Measurements from ENCODE around the gene RANBP1.

The RANBP1 gene

GRCh38 chr22:20123366-20124082 is 7.6 kb downstream of the RANBP1 start:
- no peak for DNase-seq (ENCODE audit: low read depth)

DNA sequence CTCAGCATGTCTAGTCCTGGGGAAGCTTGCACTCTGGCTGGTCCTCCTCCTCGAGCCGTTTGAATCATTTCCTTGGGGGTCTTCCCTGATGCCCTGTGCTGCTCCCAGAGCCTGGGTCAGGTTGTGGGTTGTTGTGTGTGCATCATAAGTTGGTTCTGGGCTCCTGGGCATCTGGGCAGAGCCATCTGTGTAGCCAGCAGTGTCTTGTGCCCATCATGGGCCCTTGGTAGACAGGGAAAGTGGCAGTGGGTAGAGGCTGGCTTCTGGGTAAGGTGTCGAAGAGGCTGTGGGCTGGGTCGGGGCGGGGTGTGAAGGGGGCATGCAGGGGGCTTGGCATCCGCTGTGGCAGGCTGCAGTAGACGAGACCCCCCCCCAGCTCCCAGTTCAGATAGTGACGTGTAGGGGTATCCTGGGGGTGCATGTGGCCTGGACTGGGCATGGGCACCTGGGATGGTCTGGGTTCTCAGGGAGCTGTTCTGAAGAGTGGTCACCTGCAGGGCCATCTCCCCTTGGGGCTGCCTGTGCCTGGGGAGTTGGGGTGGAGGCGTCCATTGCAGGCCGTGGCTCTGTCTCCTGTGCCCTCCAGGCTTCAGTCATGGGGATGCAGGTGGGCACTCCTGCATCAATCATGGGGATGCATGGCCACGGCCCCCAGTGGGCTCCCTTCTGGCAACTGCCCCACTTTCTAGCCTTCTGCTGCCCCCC is 8.3 kb downstream of the RANBP1 start:
- DNase-seq (ENCODE audit: low read depth), result no peak

- no peak for DNase-seq (ENCODE audit: low read depth)
Observed at GRCh38 chr22:20125201-20126174, 9.6 kb downstream of the RANBP1 start.

- no peak for DNase-seq (ENCODE audit: low read depth)
Observed at GRCh38 chr22:20126284-20127029, 10.6 kb downstream of the RANBP1 start.

DNA sequence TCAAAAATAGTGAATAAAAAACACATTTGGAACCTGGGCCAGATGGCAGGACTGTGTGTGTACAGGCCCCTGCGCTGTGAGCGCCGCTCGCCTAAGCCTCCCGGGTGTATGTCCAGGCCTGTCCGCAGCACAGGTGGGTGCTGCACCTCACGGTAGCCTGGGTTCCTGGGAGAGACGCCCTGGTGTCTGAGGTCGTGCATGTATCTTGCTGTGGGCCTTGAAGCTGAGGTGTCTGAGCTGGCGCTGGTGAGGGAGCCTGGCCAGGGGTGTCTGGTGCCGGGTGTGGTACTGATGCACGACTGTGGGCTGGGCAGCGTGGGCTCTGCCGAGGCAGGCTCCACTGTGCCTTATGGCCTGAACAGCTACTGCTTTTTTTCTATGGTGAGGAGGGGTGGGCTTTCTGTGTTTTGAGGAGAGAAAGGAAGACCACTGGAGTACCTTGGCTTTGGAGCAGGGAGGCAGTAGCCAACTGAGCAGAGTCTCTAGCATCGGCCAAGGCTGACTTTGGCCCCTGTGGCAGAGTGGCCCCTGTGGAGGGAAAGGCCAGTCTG is 11.5 kb downstream of the RANBP1 start:
- no peak for DNase-seq (ENCODE audit: low read depth)

DNA sequence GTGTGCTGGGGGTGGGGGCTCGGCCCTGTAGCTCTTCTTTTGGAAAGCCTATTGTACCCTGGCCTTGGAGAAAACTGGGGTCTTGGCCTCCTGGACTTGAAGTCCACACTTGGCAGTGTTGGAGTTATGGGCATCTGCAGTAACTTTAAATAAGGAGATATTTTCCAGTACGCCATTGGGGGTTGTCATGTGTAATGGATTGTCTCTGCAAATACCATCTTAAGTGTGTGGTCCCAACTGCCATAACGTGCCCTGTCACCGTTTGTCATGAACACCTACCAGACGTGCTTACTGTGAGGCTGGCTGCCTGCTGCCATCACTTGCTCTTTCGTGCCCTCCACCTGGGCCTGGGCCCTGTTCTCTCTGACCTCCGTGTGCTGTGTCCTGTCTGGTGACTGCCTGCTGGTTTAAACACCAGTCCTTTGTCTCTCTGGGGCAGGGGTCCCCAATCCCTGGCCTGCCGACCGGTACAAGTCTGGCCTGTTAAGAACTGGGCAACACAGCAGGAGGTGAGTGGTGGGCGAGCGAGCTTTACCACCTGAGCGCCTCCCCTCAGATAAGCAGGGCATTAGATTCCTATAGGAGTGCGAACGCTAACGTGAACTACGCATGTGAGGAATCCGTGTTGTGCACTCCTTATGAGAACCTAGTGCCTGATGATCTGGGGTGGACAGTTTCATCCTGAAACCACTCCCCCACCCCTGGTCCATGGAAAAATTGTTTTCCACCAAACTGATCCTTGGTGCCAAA is 12.1 kb downstream of the RANBP1 start:
- DNase-seq (ENCODE audit: low read depth), result no peak

GRCh38 chr22:20128619-20128901 is 12.7 kb downstream of the RANBP1 start:
- no peak for DNase-seq (ENCODE audit: low read depth)

- DNase-seq (ENCODE audit: low read depth), result no peak
Observed at GRCh38 chr22:20128902-20129746, 13.2 kb downstream of the RANBP1 start.

DNA sequence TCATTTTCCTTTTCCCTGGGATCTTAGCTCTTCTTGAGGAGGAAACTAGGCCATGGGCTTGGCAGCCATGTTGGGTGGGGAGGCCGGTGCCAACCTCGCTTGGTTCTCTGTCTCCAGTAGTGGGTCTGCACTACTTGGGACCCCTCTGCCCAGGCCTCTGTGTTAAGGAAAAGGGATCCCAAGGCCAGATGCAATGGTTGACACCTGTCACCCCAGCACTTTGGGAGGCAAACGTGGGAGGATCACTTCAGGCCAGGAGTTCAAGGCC is 13.8 kb downstream of the RANBP1 start:
- no peak for DNase-seq (ENCODE audit: low read depth)

DNA sequence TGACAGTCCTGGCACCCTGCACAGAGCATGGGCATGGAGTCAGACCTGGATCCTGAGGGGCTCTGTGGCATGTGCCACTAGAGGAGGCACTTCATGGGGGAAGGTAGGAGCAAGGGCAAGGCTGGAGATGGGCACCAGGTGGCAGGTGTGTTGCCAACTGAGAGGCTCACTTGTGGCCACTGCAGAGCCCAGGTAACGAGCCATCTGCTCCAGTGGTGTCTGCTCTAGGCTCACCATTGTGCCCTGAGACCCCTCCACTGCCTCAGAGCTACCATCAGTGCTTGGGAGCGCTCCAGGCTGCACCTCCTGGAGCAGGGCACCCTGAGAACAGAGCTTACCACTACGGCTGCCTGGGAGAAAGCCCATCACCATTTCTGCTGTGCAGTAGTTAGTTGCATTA is 14.4 kb downstream of the RANBP1 start:
- DNase-seq (ENCODE audit: low read depth), result no peak

GRCh38 chr22:20130731-20131596 is 15.1 kb downstream of the RANBP1 start:
- peak; percentile 75 for DNase-seq (ENCODE audit: low read depth)

DNA sequence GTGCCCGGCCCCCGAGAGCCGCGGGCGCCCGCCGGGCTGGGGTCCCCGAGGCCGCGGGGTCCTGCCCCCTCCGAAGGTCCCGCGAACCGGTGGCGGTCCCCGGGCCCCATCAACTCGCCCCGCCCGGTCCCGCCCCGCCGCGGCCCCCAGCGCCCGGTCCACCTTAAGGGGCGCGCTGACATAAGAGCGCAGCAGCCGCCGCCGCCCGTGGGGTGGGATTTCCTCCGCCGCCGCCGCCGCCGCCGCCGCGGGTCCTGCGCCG is 15.6 kb downstream of the RANBP1 start, which contains the start of gene ZDHHC8:
Gene ZDHHC8, plus strand, starts transcription at position 208 of the 262 bp plus-strand sequence. CDS start 144 bp downstream, outside the sequence.
- DNase-seq (ENCODE audit: low read depth), result no peak

DNA sequence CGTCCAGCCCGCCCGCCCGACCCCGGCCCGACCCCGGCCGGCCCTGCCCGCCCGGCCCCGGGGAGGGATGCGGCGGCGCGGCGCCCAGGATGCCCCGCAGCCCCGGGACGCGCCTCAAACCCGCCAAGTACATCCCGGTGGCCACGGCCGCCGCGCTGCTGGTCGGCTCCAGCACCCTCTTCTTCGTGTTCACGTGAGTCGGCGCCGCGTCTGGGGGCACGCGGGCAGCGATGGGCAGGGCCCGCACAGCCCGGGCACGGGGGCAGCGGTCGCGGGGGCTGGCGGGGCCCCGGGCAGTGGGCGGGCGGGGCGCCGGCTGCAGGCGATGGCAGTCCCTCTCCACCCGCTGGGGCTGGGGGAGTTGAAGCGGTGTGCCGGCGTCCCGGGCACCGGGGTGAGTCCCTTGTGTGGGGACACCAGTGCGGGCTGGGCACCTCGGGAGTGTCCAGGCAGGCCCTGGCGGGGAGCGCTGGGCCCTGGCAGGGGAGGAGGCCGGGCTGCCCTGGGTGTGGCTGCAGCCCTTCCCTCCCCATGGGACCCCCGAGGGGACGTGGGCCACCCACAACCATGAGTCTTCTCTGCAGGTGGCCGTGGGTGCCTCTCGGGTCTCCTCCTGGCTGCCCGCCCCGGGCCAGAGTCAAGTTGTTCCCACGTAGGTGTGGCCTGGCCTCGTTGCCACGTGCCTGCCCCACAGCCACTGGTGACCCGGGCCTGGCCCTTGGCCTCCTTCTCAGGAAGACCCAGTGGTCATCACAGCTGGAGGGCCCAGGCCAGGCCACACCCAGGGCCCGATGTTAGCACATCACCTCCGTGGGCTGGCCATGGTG is 16.2 kb downstream of the RANBP1 start:
- DNase-seq (ENCODE audit: low read depth), result no peak

GRCh38 chr22:20132686-20133246 is 16.9 kb downstream of the RANBP1 start:
- no peak for DNase-seq (ENCODE audit: low read depth)

GRCh38 chr22:20133930-20134549 is 18.1 kb downstream of the RANBP1 start:
- no peak for DNase-seq (ENCODE audit: low read depth)

DNA sequence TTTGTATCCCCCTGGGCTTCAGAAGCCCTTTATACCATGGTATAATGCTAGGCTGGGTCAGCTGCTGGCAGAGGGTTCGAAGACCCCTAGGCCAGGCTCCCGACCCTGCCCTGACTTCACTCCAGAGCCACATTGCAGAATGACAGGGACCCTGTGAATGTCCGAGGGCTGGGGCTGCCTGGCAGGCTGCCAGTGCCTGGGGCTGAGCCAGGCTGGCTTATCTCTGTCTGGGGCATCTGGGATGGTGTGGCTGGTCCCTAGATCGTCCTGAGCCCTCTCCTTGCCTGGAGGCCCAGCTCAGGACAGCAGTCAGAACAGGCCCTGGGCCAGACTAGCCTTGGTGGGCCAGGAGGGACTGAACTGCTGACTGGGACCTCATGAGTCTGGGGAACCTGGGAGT is 19.4 kb downstream of the RANBP1 start:
- no peak for DNase-seq (ENCODE audit: low read depth)

DNA sequence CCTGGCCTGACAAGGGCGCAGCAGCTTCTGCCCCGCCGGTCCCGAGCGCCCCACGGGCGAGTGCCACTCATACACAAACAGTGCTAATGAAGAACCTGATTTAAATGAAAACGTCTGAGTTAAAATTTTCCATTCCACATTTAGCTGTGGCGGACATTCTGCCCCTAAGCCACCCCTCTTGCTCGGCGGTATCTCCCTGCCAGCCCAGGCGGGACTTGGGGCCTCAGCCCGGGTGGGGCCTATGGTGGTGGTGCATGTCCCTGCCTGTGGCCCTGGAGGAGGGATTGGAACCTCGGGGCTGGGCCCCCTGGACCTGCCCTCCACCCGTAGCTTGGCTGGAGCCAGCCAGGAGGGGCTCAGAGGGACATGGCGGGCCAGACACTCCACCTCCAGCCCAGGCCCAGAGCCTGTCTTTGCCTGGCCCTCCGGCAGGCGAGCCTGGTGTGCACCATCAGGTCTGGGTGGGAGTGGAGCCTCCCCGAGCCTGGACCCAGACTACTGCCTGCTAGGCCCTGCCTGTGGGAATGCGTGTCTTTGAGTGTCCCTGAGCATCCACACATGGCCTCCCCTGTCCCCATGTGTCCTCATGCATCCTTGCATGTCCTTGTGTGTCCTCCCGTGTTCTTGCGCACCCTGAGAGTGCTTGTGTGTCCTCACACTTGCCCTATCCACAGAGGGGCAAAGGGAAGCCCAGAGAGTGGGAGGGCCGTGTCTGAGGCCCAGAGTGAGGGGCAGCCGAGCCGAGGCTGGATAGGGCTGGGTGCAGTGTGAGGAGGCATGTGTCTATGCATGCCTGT is 20.1 kb downstream of the RANBP1 start:
- no peak for DNase-seq (ENCODE audit: low read depth)
